SH-SY5Y (cell line): ENCODE measurements around the gene EGLN2.

Source experiments
- GATA2 ChIP-seq: IDR thresholded peaks from 2 replicates; pipeline ENCODE4 v1.6.1; 2011; ENCODE audit warnings: mild to moderate bottlenecking, low read depth, low read length
- GATA3 ChIP-seq: IDR thresholded peaks from 2 replicates; pipeline ENCODE4 v1.6.1; 2011; ENCODE audit warnings: low read depth, mild to moderate bottlenecking, low read length, moderate library complexity

- no peak for TF ChIP-seq GATA2
- TF ChIP-seq GATA3: no peak
Measured at GRCh38 chr19:40791996-40792395, 7.0 kb upstream of the EGLN2 start.
